HepG2 (cell line): Measurements from ENCODE around the gene CSKMT. TPM values are rescaled to one million over a fixed set of nuclear protein-coding genes. Genes with fewer than 3 reads are reported as not detected.

ENCODE experiments used
- ADNP ChIP-seq: sonication (generic); formaldehyde crosslinking; IDR thresholded peaks from 2 replicates; pipeline ENCODE4 v1.4.0; 2020; ENCODE audit warnings: missing genetic modification reagents
- MAFF ChIP-seq: IDR thresholded peaks from 2 replicates; pipeline ENCODE4 v1.6.1; 2011; ENCODE audit warnings: low read depth, low read length, improper control_type of control experiment
- NAIF1 ChIP-seq: sonication (generic); formaldehyde crosslinking; IDR thresholded peaks from 2 replicates; pipeline ENCODE4 v1.5.0; 2020; ENCODE audit warnings: mild to moderate bottlenecking, missing genetic modification reagents, borderline replicate concordance
- NFIB ChIP-seq: sonication (generic); formaldehyde crosslinking; IDR thresholded peaks from 2 replicates; pipeline ENCODE4 v1.9.0; 2021; ENCODE audit warnings: missing genetic modification reagents, mild to moderate bottlenecking, borderline replicate concordance
- PHF5A ChIP-seq: IDR thresholded peaks from one replicate; pipeline ENCODE4 v1.6.1; 2018; ENCODE audit warnings: low read depth, missing genetic modification reagents; ENCODE audit not compliant: unreplicated experiment
- SMARCC2 ChIP-seq: fragments of 450-650 bp; IDR thresholded peaks from 2 replicates; pipeline ENCODE4 v1.6.1; 2017; ENCODE audit warnings: antibody characterized with exemption, mild to moderate bottlenecking
- SMARCE1 ChIP-seq: fragments of 450-650 bp; IDR thresholded peaks from 2 replicates; pipeline ENCODE4 v1.6.1; 2017; ENCODE audit warnings: borderline replicate concordance
- SMYD3 ChIP-seq: sonication (generic); formaldehyde crosslinking; IDR thresholded peaks from 2 replicates; pipeline ENCODE4 v1.8.1; 2023; ENCODE audit warnings: mild to moderate bottlenecking, missing genetic modification reagents
- SRY ChIP-seq: sonication (generic); formaldehyde crosslinking; IDR thresholded peaks from 2 replicates; pipeline ENCODE4 v1.8.0; 2022; ENCODE audit warnings: mild to moderate bottlenecking, missing genetic modification reagents
- YEATS4 ChIP-seq: sonication (generic); formaldehyde crosslinking; IDR thresholded peaks from 2 replicates; pipeline ENCODE4 v1.4.0; 2020; ENCODE audit warnings: missing genetic modification reagents, borderline replicate concordance
- ZC3H13 ChIP-seq: sonication (generic); formaldehyde crosslinking; IDR thresholded peaks from 2 replicates; pipeline ENCODE4 v1.8.1; 2023; ENCODE audit warnings: mild to moderate bottlenecking, missing genetic modification reagents, moderate library complexity
- ZFP82 ChIP-seq: sonication (generic); formaldehyde crosslinking; IDR thresholded peaks from 2 replicates; pipeline ENCODE4 v1.5.1; 2020; ENCODE audit warnings: mild to moderate bottlenecking, missing genetic modification reagents, borderline replicate concordance
- ZNF263 ChIP-seq: sonication (generic); formaldehyde crosslinking; IDR thresholded peaks from 2 replicates; pipeline ENCODE4 v1.4.0; 2020; ENCODE audit warnings: missing genetic modification reagents
- ZNF605 ChIP-seq: sonication (generic); formaldehyde crosslinking; IDR thresholded peaks from 2 replicates; pipeline ENCODE4 v1.8.0; 2022; ENCODE audit warnings: mild to moderate bottlenecking, missing genetic modification reagents
- ZNF724P ChIP-seq: sonication (generic); formaldehyde crosslinking; IDR thresholded peaks from 2 replicates; pipeline ENCODE4 v1.8.0; 2022; ENCODE audit warnings: missing genetic modification reagents, borderline replicate concordance
- ZNF781 ChIP-seq: sonication (generic); formaldehyde crosslinking; IDR thresholded peaks from 2 replicates; pipeline ENCODE4 v1.5.1; 2020; ENCODE audit warnings: borderline replicate concordance, mild to moderate bottlenecking, missing genetic modification reagents; ENCODE audit errors: not compliant biosample characterization
- polyA plus RNA-seq, 8 experiments: library from polyadenylated mRNA; depleted of rRNA in 3 of 8; stranded (reverse) in 7 of 8; unstranded in 1 of 8; fragments of >200 nt; fragmentation: Illumina TruSeq in 4 of 8; extraction: Trizol in 4 of 8; gene quantifications; 2 replicates each; pipeline versions ENCODE4 v1.2.1 to v1.2.3, GENCODE V29; 2011 to 2016; ENCODE audit warnings: low read depth in 4 of 8, missing spikeins in 1 of 8, mixed read lengths in 1 of 8; ENCODE audit not compliant: insufficient read depth in 1 of 8
- total RNA-seq, 5 experiments: library from RNA; depleted of rRNA; stranded (reverse); fragments of >200 nt; fragmentation: Illumina TruSeq; extraction: Trizol; gene quantifications; 2 replicates each; pipeline ENCODE4 v1.2.3, GENCODE V29; 2016; ENCODE audit warnings: low read depth in 1 of 5
- TF ChIP-seq, protein P1 (sequence below): sonication (generic); formaldehyde crosslinking; IDR thresholded peaks from 2 replicates; pipeline ENCODE4 v1.4.0; 2020; ENCODE audit warnings: missing genetic modification reagents, borderline replicate concordance
- TF ChIP-seq, protein P2 (sequence below): sonication (generic); formaldehyde crosslinking; IDR thresholded peaks from one replicate; pipeline ENCODE4 v1.5.1; 2020; ENCODE audit warnings: mild to moderate bottlenecking, missing genetic modification reagents; ENCODE audit errors: not compliant biosample characterization

The CSKMT gene
- total and polyA plus RNA-seq, 2 of the 13 experiments (the other 11 are each of a cell fraction or from before 2014, with no cell fraction given): 7.6 to 31.8 TPM

DNA sequence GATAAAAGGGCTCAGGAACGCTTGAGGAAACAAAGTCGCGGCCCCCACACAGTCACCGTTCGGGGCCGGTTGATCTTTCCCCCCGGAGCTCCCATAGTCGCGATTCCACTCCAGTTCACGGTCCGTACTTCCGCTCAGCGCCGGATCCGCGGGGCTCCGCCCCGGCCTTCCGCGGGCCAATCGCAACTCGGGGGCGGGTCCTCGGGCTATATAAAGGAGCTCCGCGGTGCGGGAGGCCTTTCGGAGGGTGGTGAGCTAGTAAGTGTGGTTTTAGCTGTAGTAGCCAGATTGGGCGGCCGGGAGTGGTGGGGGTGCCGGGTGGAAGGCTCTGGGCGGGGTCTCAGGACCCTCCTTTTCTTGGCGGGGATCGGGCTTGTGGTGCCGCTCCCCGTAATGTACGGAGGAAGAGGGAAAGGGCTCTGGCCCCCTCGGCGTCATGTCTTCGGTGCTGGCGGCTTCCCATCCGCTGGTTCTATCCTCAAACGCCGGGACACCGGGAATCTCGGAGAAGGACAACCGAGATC is at the start of gene CSKMT, which contains the start of gene C11orf98 (continued):
- TF ChIP-seq PHF5A (CRISPR knock-in tag) (peak; percentile 76), MAFF (no peak), ZNF781 (peak; percentile 35), SRY (no peak; the same call in 1 of the 2 replicates), NFIB (CRISPR knock-in tag) (no peak), SMARCE1 (no peak), ZNF605 (CRISPR knock-in tag) (peak; percentile 85), YEATS4 (CRISPR knock-in tag) (0 out of 2 replicates have a peak, but pooled peaks have one; percentile 38), ZFP82 (CRISPR knock-in tag) (peak; percentile 17; the same call in 1 of the 2 replicates), NAIF1 (peak; percentile 81; the same call in 1 of the 2 replicates), SMARCC2 (no peak), ZNF263 (CRISPR knock-in tag) (no peak), ADNP (CRISPR knock-in tag) (no peak), ZC3H13 (CRISPR knock-in tag) (peak; percentile 41; the same call in 1 of the 2 replicates), SMYD3 (CRISPR knock-in tag) (peak; percentile 75; the same call in 1 of the 2 replicates), ZNF724P (CRISPR knock-in tag) (peak; percentile 69; the same call in 1 of the 2 replicates)
- TF ChIP-seq, protein P1, sequence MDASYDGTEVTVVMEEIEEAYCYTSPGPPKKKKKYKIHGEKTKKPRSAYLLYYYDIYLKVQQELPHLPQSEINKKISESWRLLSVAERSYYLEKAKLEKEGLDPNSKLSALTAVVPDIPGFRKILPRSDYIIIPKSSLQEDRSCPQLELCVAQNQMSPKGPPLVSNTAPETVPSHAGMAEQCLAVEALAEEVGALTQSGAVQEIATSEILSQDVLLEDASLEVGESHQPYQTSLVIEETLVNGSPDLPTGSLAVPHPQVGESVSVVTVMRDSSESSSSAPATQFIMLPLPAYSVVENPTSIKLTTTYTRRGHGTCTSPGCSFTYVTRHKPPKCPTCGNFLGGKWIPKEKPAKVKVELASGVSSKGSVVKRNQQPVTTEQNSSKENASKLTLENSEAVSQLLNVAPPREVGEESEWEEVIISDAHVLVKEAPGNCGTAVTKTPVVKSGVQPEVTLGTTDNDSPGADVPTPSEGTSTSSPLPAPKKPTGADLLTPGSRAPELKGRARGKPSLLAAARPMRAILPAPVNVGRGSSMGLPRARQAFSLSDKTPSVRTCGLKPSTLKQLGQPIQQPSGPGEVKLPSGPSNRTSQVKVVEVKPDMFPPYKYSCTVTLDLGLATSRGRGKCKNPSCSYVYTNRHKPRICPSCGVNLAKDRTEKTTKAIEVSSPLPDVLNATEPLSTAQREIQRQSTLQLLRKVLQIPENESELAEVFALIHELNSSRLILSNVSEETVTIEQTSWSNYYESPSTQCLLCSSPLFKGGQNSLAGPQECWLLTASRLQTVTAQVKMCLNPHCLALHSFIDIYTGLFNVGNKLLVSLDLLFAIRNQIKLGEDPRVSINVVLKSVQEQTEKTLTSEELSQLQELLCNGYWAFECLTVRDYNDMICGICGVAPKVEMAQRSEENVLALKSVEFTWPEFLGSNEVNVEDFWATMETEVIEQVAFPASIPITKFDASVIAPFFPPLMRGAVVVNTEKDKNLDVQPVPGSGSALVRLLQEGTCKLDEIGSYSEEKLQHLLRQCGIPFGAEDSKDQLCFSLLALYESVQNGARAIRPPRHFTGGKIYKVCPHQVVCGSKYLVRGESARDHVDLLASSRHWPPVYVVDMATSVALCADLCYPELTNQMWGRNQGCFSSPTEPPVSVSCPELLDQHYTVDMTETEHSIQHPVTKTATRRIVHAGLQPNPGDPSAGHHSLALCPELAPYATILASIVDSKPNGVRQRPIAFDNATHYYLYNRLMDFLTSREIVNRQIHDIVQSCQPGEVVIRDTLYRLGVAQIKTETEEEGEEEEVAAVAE (CRISPR knock-in tag): no peak
- TF ChIP-seq, protein P2, sequence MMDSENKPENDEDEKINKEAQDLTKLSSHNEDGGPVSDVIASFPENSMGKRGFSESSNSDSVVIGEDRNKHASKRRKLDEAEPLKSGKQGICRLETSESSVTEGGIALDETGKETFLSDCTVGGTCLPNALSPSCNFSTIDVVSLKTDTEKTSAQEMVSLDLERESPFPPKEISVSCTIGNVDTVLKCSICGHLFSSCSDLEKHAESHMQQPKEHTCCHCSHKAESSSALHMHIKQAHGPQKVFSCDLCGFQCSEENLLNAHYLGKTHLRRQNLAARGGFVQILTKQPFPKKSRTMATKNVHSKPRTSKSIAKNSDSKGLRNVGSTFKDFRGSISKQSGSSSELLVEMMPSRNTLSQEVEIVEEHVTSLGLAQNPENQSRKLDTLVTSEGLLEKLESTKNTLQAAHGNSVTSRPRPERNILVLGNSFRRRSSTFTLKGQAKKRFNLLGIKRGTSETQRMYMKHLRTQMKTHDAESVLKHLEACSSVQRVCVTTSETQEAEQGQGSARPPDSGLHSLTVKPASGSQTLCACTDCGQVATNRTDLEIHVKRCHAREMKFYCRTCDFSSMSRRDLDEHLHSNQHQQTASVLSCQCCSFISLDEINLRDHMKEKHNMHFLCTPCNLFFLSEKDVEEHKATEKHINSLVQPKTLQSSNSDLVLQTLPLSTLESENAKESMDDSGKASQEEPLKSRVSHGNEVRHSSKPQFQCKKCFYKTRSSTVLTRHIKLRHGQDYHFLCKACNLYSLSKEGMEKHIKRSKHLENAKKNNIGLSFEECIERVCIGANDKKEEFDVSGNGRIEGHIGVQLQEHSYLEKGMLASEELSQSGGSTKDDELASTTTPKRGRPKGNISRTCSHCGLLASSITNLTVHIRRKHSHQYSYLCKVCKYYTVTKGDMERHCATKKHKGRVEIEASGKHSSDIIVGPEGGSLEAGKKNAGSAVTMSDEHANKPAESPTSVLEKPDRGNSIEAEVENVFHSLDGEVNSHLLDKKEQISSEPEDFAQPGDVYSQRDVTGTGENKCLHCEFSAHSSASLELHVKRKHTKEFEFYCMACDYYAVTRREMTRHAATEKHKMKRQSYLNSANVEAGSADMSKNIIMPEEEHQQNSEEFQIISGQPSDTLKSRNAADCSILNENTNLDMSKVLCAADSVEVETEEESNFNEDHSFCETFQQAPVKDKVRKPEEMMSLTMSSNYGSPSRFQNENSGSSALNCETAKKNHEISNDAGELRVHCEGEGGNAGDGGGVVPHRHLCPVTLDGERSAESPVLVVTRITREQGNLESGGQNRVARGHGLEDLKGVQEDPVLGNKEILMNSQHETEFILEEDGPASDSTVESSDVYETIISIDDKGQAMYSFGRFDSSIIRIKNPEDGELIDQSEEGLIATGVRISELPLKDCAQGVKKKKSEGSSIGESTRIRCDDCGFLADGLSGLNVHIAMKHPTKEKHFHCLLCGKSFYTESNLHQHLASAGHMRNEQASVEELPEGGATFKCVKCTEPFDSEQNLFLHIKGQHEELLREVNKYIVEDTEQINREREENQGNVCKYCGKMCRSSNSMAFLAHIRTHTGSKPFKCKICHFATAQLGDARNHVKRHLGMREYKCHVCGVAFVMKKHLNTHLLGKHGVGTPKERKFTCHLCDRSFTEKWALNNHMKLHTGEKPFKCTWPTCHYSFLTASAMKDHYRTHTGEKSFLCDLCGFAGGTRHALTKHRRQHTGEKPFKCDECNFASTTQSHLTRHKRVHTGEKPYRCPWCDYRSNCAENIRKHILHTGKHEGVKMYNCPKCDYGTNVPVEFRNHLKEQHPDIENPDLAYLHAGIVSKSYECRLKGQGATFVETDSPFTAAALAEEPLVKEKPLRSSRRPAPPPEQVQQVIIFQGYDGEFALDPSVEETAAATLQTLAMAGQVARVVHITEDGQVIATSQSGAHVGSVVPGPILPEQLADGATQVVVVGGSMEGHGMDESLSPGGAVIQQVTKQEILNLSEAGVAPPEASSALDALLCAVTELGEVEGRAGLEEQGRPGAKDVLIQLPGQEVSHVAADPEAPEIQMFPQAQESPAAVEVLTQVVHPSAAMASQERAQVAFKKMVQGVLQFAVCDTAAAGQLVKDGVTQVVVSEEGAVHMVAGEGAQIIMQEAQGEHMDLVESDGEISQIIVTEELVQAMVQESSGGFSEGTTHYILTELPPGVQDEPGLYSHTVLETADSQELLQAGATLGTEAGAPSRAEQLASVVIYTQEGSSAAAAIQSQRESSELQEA (CRISPR knock-in tag): no peak
